GM19438 (cell line): ENCODE data around the gene RNU5D-1.
"Not testable (repeated sequence)": the region's sequence is repeated elsewhere in the genome, so short reads cannot be mapped to it uniquely, and the experiment has no call there.

Source experiments
- ATAC-seq: cut with Tn5 transposase; IDR thresholded peaks from one replicate; pipeline ENCODE4 v1.9.1; 2021; ENCODE audit warnings: low read depth; ENCODE audit not compliant: unreplicated experiment

RNU5D-1 gene

GRCh38 chr1:44705470-44705869 is 25.5 kb downstream of the RNU5D-1 start:
- no peak for ATAC-seq

- ATAC-seq, result no peak
Observed at GRCh38 chr1:44701141-44701573, 29.8 kb downstream of the RNU5D-1 start.

GRCh38 chr1:44700573-44700972 is 30.4 kb downstream of the RNU5D-1 start:
- ATAC-seq, result no peak

GRCh38 chr1:44699375-44699774 is 31.6 kb downstream of the RNU5D-1 start:
- ATAC-seq, result not testable (repeated sequence)

GRCh38 chr1:44698138-44698537 is 32.8 kb downstream of the RNU5D-1 start:
- ATAC-seq, result no peak

GRCh38 chr1:44696789-44697345 is 34.1 kb downstream of the RNU5D-1 start:
- no peak for ATAC-seq

GRCh38 chr1:44696101-44696500 is 34.9 kb downstream of the RNU5D-1 start:
- ATAC-seq, result no peak

- ATAC-seq, result no peak
Observed at GRCh38 chr1:44695671-44696070, 35.3 kb downstream of the RNU5D-1 start.

- ATAC-seq, result peak; percentile 59
Observed at GRCh38 chr1:44694863-44695478, 36.0 kb downstream of the RNU5D-1 start.

- ATAC-seq, result no peak
Observed at GRCh38 chr1:44693900-44694299, 37.1 kb downstream of the RNU5D-1 start.

- ATAC-seq, result no peak
Observed at GRCh38 chr1:44693159-44693558, 37.8 kb downstream of the RNU5D-1 start.

- ATAC-seq, result no peak
Observed at GRCh38 chr1:44689447-44689765, 41.6 kb downstream of the RNU5D-1 start.

GRCh38 chr1:44688760-44689446 is 42.1 kb downstream of the RNU5D-1 start:
- no peak for ATAC-seq

GRCh38 chr1:44685881-44686280 is 45.1 kb downstream of the RNU5D-1 start:
- ATAC-seq, result no peak

- ATAC-seq, result no peak
Observed at GRCh38 chr1:44685218-44685617, 45.8 kb downstream of the RNU5D-1 start.

GRCh38 chr1:44684525-44684924 is 46.4 kb downstream of the RNU5D-1 start:
- ATAC-seq, result peak; percentile 63

- ATAC-seq, result no peak
Observed at GRCh38 chr1:44682883-44683265, 48.1 kb downstream of the RNU5D-1 start.

GRCh38 chr1:44681905-44682882 is 48.8 kb downstream of the RNU5D-1 start:
- no peak for ATAC-seq
